Fibroblast of lung (primary cell): Measurements from ENCODE around the gene TMC5. TPM values are rescaled to one million over a fixed set of nuclear protein-coding genes. Genes with fewer than 3 reads are reported as not detected.
"Not testable (repeated sequence)": the region's sequence is repeated elsewhere in the genome, so short reads cannot be mapped to it uniquely, and the experiment has no call there.

Experiments
- DNase-seq, 2 donors: peaks; one replicate each; pipeline versions ENCODE4 v3.0.0 to v3.0.0-alpha.2; 2010; ENCODE audit warnings: low read depth in 2 of 2
- H2AFZ ChIP-seq: 2 replicates; pipeline ENCODE4 v1.5.1; 2012; ENCODE audit warnings: low read length, control low read depth, inconsistent platforms
- H3K27ac ChIP-seq: 2 replicates; pipeline ENCODE4 v1.5.1; 2011; ENCODE audit warnings: low read length, control low read depth; ENCODE audit not compliant: insufficient read depth
- H3K27me3 ChIP-seq: 2 replicates; pipeline ENCODE4 v1.5.1; 2011; ENCODE audit warnings: mild to moderate bottlenecking, low read length; ENCODE audit not compliant: control insufficient read depth, insufficient read depth
- H3K36me3 ChIP-seq: 2 replicates; pipeline ENCODE4 v1.5.1; 2011; ENCODE audit warnings: low read length; ENCODE audit not compliant: control insufficient read depth, insufficient read depth
- H3K4me1 ChIP-seq: 2 replicates; pipeline ENCODE4 v1.5.1; 2011; ENCODE audit warnings: low read length; ENCODE audit not compliant: control insufficient read depth, insufficient read depth; ENCODE audit errors: extremely low read depth
- H3K4me2 ChIP-seq: 2 replicates; pipeline ENCODE4 v1.5.1; 2011; ENCODE audit warnings: low read length, control low read depth; ENCODE audit not compliant: insufficient read depth; ENCODE audit errors: extremely low read depth
- H3K4me3 ChIP-seq, 4 experiments: fragments of 200-600 bp in 1 of 4; sonication (generic) in 1 of 4; replicated peaks in 1 of 4; 2 replicates each; pipeline ENCODE4 v1.5.1; 2011 to 2016; ENCODE audit warnings: low read length in 4 of 4, low read depth in 3 of 4, mild to moderate bottlenecking in 3 of 4, control low read depth in 2 of 4, inconsistent platforms in 1 of 4, mixed read lengths in 1 of 4; ENCODE audit not compliant: insufficient read depth in 1 of 4; ENCODE audit errors: control extremely low read depth in 1 of 4
- H3K79me2 ChIP-seq: 2 replicates; pipeline ENCODE4 v1.5.1; 2012; ENCODE audit warnings: mild to moderate bottlenecking, low read length, inconsistent platforms; ENCODE audit not compliant: control insufficient read depth, insufficient read depth
- H3K9ac ChIP-seq: 2 replicates; pipeline ENCODE4 v1.5.1; 2011; ENCODE audit warnings: mild to moderate bottlenecking, low read length, control low read depth; ENCODE audit not compliant: insufficient read depth
- H3K9me3 ChIP-seq: 2 replicates; pipeline ENCODE4 v1.5.1; 2012; ENCODE audit warnings: low read depth, low read length; ENCODE audit not compliant: control insufficient read depth, insufficient read depth
- H4K20me1 ChIP-seq: 2 replicates; pipeline ENCODE4 v1.5.1; 2011; ENCODE audit warnings: low read length; ENCODE audit not compliant: control insufficient read depth, insufficient read depth; ENCODE audit errors: extremely low read depth
- EZH2 ChIP-seq: IDR thresholded peaks from 2 replicates; pipeline ENCODE4 v1.5.1; 2012; ENCODE audit warnings: low read length, control low read depth, mild to moderate bottlenecking; ENCODE audit errors: missing control alignments
- polyA plus RNA-seq, 2 donors: library from polyadenylated mRNA; depleted of rRNA in 1 of 2; stranded (reverse) in 1 of 2; unstranded in 1 of 2; fragments of >200 nt; gene quantifications; 2 replicates each; pipeline ENCODE4 v1.2.1, GENCODE V29; 2011 to 2012; ENCODE audit warnings: missing spikeins in 1 of 2
- total RNA-seq: library from RNA; depleted of rRNA; stranded (reverse); fragments of >200 nt; gene quantifications from 2 replicates; pipeline ENCODE4 v1.2.1, GENCODE V29; 2014
- TF ChIP-seq, protein P1 (sequence below), 2 donors: IDR thresholded peaks in 1 of 2; conservative IDR thresholded peaks in 1 of 2; 1 replicate in 1 of 2; 2 replicates in 1 of 2; pipeline ENCODE4 v1.5.1; 2011 to 2012; ENCODE audit warnings: low read length in 2 of 2, control low read depth in 1 of 2, inconsistent platforms in 1 of 2, low read depth in 1 of 2, mild to moderate bottlenecking in 1 of 2

The TMC5 gene
- total and polyA plus RNA-seq, 2 donors (not counting 1 experiment from before 2014, with no cell fraction given) = not detected

DNA sequence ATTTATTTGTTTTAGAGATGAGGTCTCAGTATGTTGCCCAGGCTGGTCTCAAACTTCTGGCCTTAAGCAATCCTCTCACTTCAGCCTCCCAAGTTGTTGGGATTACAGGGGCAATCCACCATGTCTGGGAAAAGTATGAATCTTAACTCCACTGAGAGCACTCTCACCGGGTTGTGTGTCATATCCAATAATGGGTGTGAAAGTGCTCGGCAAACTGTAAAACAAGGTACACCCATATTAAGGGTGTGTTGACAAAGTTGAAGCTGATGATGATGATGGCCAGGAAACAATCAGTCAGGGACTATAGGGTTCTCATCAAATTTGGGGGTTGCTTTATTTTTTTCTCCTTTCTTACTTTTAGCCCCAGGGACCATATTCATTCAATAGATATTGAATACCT lies 25.3 kb upstream of the TMC5 start:
- TF ChIP-seq, protein P1, sequence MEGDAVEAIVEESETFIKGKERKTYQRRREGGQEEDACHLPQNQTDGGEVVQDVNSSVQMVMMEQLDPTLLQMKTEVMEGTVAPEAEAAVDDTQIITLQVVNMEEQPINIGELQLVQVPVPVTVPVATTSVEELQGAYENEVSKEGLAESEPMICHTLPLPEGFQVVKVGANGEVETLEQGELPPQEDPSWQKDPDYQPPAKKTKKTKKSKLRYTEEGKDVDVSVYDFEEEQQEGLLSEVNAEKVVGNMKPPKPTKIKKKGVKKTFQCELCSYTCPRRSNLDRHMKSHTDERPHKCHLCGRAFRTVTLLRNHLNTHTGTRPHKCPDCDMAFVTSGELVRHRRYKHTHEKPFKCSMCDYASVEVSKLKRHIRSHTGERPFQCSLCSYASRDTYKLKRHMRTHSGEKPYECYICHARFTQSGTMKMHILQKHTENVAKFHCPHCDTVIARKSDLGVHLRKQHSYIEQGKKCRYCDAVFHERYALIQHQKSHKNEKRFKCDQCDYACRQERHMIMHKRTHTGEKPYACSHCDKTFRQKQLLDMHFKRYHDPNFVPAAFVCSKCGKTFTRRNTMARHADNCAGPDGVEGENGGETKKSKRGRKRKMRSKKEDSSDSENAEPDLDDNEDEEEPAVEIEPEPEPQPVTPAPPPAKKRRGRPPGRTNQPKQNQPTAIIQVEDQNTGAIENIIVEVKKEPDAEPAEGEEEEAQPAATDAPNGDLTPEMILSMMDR (conservative IDR thresholded peaks at IDR 0.05 in 1 of 2, IDR thresholded peaks at IDR 0.05 in 1 of 2; ENCODE audit: low read depth in 1 of 2, low read length in 2 of 2) = no peak
- no peak for TF ChIP-seq EZH2
- Histone ChIP-seq H3K27me3 (no peaks in the 10 kb centered on the region), H3K4me1 (no peaks in the 10 kb centered on the region), H3K36me3 (no peaks in the 10 kb centered on the region), H3K9me3 (no peaks in the 10 kb centered on the region), H3K4me3 (no peak overlapping the region), H3K9ac (no peak overlapping the region), H3K27ac (no peak overlapping the region), H4K20me1 (no peaks in the 10 kb centered on the region), H2AFZ (no peak overlapping the region), H3K79me2 (no peaks in the 10 kb centered on the region), H3K4me2 (no peak overlapping the region)
- no peak for DNase-seq

DNA sequence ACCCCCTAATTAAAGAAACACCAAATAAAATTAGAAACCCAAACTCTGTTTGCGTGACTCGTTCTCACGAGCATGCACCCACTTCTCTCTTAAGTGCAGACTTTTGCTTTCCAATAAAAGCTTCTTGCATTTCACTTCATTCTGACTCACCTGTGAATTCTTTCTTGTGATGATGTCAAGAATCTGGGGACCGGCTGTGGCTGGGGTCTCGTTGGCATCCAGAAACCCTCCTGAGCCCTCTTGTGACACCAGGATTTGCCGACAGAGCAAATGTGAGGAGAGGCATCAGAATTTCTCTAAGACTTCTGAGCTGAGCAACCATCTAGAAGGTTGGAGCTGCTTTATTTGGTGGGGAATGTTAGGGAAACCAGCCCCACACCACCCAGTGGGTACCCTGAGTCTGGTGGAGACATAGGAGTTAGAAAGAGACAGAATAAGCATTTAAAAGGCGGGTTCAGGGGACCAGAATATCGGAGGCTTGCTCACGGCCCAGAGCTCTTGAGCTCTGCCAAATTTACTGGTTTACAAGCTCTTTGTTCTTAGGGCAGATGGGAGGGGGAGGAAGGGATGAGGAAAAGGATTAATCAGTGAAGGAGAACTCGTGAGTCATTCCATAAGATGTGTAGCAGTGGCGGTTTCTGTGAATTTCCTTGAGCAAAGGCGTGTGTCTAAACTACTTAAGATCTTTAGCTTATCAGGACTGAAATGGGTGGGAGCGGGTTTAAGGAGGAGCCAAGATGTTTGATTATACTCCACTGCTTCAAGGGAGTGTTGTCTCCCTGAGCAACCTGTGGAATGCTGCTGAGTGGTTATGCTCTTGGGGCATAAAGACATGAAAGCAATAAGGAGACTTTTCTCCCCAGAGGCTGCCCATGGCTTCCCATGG lies 24.2 kb upstream of the TMC5 start:
- no peaks in the 10 kb centered on the region for H3K27me3 ChIP-seq
- no peak overlapping the region for H2AFZ ChIP-seq
- no peaks in the 10 kb centered on the region for H3K36me3 ChIP-seq
- no peak for TF ChIP-seq EZH2
- TF ChIP-seq, protein P1 (conservative IDR thresholded peaks at IDR 0.05 in 1 of 2, IDR thresholded peaks at IDR 0.05 in 1 of 2; ENCODE audit: low read depth in 1 of 2, low read length in 2 of 2) = no peak
- DNase-seq = peak; percentile 25 to 87
- H3K79me2 ChIP-seq = no peaks in the 10 kb centered on the region
- no peak overlapping the region for H3K27ac ChIP-seq
- H3K9me3 ChIP-seq = no peaks in the 10 kb centered on the region
- H3K9ac ChIP-seq = no peak overlapping the region
- H3K4me2 ChIP-seq = no peak overlapping the region
- H4K20me1 ChIP-seq = no peaks in the 10 kb centered on the region
- H3K4me1 ChIP-seq = no peaks in the 10 kb centered on the region
- H3K4me3 ChIP-seq = no peak overlapping the region

DNA sequence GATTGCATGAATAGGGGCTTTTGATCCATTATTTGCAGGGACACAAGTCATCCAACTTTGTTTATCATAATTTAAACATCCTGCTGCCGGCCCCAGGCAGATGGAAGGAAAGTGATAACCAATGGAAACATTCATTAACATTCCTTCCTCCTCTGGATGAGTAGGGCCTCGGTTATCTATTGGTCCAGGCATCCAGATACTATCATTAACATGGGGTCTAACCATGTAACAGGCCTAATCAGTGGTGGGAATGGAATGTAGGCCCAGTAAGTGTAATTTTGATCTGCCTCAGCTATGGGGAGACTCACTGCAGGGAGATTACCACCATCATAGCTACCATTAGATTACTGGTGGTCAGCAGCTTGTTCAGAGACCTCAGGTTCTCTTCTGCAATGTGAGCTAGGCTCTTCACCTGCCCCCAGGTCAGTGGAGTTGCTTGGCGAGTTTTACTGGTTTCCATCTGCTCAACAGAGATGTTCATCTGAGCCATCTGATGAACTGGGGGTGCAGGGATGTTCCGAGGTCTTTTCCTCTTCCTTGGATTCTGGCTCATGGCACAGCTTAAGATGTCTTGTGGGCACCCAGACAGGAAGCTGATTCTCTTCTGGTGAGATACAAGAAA lies 21.9 kb upstream of the TMC5 start:
- H3K79me2 ChIP-seq, H3K27ac ChIP-seq, DNase-seq, H3K4me3 ChIP-seq, H4K20me1 ChIP-seq, H3K4me1 ChIP-seq, H2AFZ ChIP-seq, H3K9me3 ChIP-seq, H3K9ac ChIP-seq, H3K36me3 ChIP-seq, H3K27me3 ChIP-seq, H3K4me2 ChIP-seq: not testable (repeated sequence)
